ENCODE data around the gene SLC7A10.

Gene SLC7A10

GRCh38 chr19:33225458-33225926 lies at the start of gene SLC7A10:
SLC7A10 (minus strand) TSS chr19:33225850; CDS start chr19:33225703, 147 bp downstream.
- no peak for DNase-seq

GRCh38 chr19:33274663-33275558 lies 49.3 kb upstream of the SLC7A10 start:
- DNase-seq = no peak

GRCh38 chr19:33273881-33274662 lies 48.4 kb upstream of the SLC7A10 start:
- no peak for DNase-seq

- DNase-seq = no peak
These were observed 47.6 kb upstream of the SLC7A10 start for GRCh38 chr19:33273065-33273736.

GRCh38 chr19:33271246-33272021 lies 45.8 kb upstream of the SLC7A10 start:
- no peak for DNase-seq

- DNase-seq = no peak
These were observed 45.1 kb upstream of the SLC7A10 start for GRCh38 chr19:33270769-33271168.

GRCh38 chr19:33269016-33269415 lies 43.4 kb upstream of the SLC7A10 start:
- DNase-seq = no peak

- no peak for DNase-seq
These were observed 42.7 kb upstream of the SLC7A10 start for GRCh38 chr19:33268162-33268991.

GRCh38 chr19:33267706-33268105 lies 42.1 kb upstream of the SLC7A10 start:
- no peak for DNase-seq

- no peak for DNase-seq
These were observed 41.4 kb upstream of the SLC7A10 start for GRCh38 chr19:33266974-33267484.

- DNase-seq = no peak
These were observed 39.3 kb upstream of the SLC7A10 start for GRCh38 chr19:33264881-33265445.

- no peak for DNase-seq
These were observed 37.8 kb upstream of the SLC7A10 start for GRCh38 chr19:33263325-33264023.

GRCh38 chr19:33261511-33262189 lies 36.0 kb upstream of the SLC7A10 start:
- no peak for DNase-seq

GRCh38 chr19:33260628-33261418 lies 35.2 kb upstream of the SLC7A10 start:
- no peak for DNase-seq

- DNase-seq = no peak
These were observed 33.9 kb upstream of the SLC7A10 start for GRCh38 chr19:33259539-33259938.

GRCh38 chr19:33257828-33258227 lies 32.2 kb upstream of the SLC7A10 start:
- no peak for DNase-seq

GRCh38 chr19:33256261-33256660 lies 30.6 kb upstream of the SLC7A10 start:
- no peak for DNase-seq

- no peak for DNase-seq
These were observed 30.1 kb upstream of the SLC7A10 start for GRCh38 chr19:33255781-33256180.

Measured in NCI-H2171 (cell line).